ENCODE results near the gene NTRK1. TPM values are rescaled to one million over a fixed set of nuclear protein-coding genes. Genes with fewer than 3 reads are reported as not detected.

Gene NTRK1
- total RNA-seq, 1 experiment from 2014 or later = 0.33 TPM

GRCh38 chr1:156838972-156839371, 21.7 kb upstream of the NTRK1 start:
- intact Hi-C loops (cut with micrococcal nuclease) = loop anchor here (1.0 kb wide), 3 partner anchors 21 to 88 kb away; partner anchors contain the start of gene NTRK1
- Mint-ChIP-seq H3K4me1 (ENCODE audit: insufficient read depth, unreplicated experiment) (no peaks in the 10 kb centered on the region), H3K36me3 (ENCODE audit: insufficient read depth, unreplicated experiment) (no peaks in the 10 kb centered on the region), H3K27ac (ENCODE audit: low read depth, unreplicated experiment) (no peak overlapping the region), H3K4me3 (ENCODE audit: unreplicated experiment) (no peak overlapping the region), H3K27me3 (ENCODE audit: insufficient read depth, unreplicated experiment) (peaks cover 32% of the 10 kb centered on the region), H3K9me3 (ENCODE audit: unreplicated experiment) (no peaks in the 10 kb centered on the region)
- TF ChIP-seq CTCF (IDR thresholded peaks at IDR 0.05; ENCODE audit: unreplicated experiment) = peak; percentile 93
- CTCF ChIA-PET = interaction anchor here (0.6 to 7.5 kb wide), 47 partner anchors 13 to 335 kb away, joined by 3 to 353 read pairs (median 6); partner anchors contain the start of genes INSRR, NTRK1 and SH2D2A
- POLR2A ChIA-PET = interaction anchor here (1.2 to 1.4 kb wide), 2 partner anchors 21 to 89 kb away, joined by 4 to 8 read pairs; partner anchors contain the start of gene INSRR
- peak; percentile 60 for DNase-seq (ENCODE audit: unreplicated experiment)
- BruUV-seq (replicated peaks) = no TSS peak

- ChIA-PET POLR2A (interaction anchor here (1.2 to 1.4 kb wide), 2 partner anchors 20 to 88 kb away, joined by 4 to 8 read pairs; partner anchors contain the start of gene INSRR), CTCF (interaction anchor here (0.6 to 7.5 kb wide), 35 partner anchors 14 to 334 kb away, joined by 3 to 353 read pairs (median 7); partner anchors contain the start of genes INSRR and NTRK1)
- Mint-ChIP-seq H3K4me1 (ENCODE audit: insufficient read depth, unreplicated experiment) (no peaks in the 10 kb centered on the region), H3K36me3 (ENCODE audit: insufficient read depth, unreplicated experiment) (no peaks in the 10 kb centered on the region), H3K27ac (ENCODE audit: low read depth, unreplicated experiment) (no peak overlapping the region), H3K4me3 (ENCODE audit: unreplicated experiment) (no peak overlapping the region), H3K9me3 (ENCODE audit: unreplicated experiment) (no peaks in the 10 kb centered on the region), H3K27me3 (ENCODE audit: insufficient read depth, unreplicated experiment) (peaks cover 31% of the 10 kb centered on the region)
- DNase-seq (ENCODE audit: unreplicated experiment) = no peak
- no peak for TF ChIP-seq CTCF (IDR thresholded peaks at IDR 0.05; ENCODE audit: unreplicated experiment)
- no TSS peak for BruUV-seq (replicated peaks)
- intact Hi-C loops (cut with micrococcal nuclease) = loop anchor here (1.0 kb wide), 3 partner anchors 21 to 88 kb away; partner anchors contain the start of gene NTRK1
Measured at GRCh38 chr1:156839426-156840109, 21.1 kb upstream of the NTRK1 start.

- no TSS peak for BruUV-seq (replicated peaks)
- ChIA-PET POLR2A (no interaction called here), CTCF (interaction anchor here (0.6 to 7.5 kb wide), 10 partner anchors 14 to 335 kb away, joined by 3 to 353 read pairs (median 62); partner anchors contain the start of genes INSRR and NTRK1)
- Mint-ChIP-seq H3K4me3 (ENCODE audit: unreplicated experiment) (no peak overlapping the region), H3K36me3 (ENCODE audit: insufficient read depth, unreplicated experiment) (no peaks in the 10 kb centered on the region), H3K9me3 (ENCODE audit: unreplicated experiment) (no peaks in the 10 kb centered on the region), H3K27me3 (ENCODE audit: insufficient read depth, unreplicated experiment) (peaks cover 23% of the 10 kb centered on the region), H3K4me1 (ENCODE audit: insufficient read depth, unreplicated experiment) (no peaks in the 10 kb centered on the region), H3K27ac (ENCODE audit: low read depth, unreplicated experiment) (no peak overlapping the region)
- intact Hi-C loops (cut with micrococcal nuclease) = no loop called here
- no peak for DNase-seq (ENCODE audit: unreplicated experiment)
- TF ChIP-seq CTCF (IDR thresholded peaks at IDR 0.05; ENCODE audit: unreplicated experiment) = no peak
Measured at GRCh38 chr1:156840186-156840897, 20.3 kb upstream of the NTRK1 start.

DNA sequence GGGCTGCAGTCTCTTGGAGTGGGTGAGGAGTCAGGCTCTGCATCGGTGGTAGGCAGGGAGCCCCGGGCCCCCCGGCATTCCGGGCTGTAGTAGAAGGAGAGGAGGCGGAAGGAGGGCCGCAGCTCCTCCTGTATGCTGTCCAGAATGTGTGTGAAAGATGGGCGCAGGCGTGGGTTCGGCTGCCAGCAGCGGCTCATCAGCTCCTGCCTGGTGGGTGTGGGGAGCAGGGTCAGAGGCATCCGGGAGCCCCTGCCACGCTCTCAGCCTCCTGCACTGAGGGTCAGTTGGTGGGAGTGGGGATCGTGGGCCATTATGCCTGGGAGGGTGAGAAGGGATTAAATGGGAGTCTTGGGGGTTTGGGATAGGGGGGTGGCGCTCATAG, 19.8 kb upstream of the NTRK1 start:
- BruUV-seq (replicated peaks) = no TSS peak
- no peak for DNase-seq (ENCODE audit: unreplicated experiment)
- Mint-ChIP-seq H3K4me1 (ENCODE audit: insufficient read depth, unreplicated experiment) (no peaks in the 10 kb centered on the region), H3K27ac (ENCODE audit: low read depth, unreplicated experiment) (no peak overlapping the region), H3K36me3 (ENCODE audit: insufficient read depth, unreplicated experiment) (no peaks in the 10 kb centered on the region), H3K4me3 (ENCODE audit: unreplicated experiment) (no peak overlapping the region), H3K27me3 (ENCODE audit: insufficient read depth, unreplicated experiment) (peaks cover 18% of the 10 kb centered on the region), H3K9me3 (ENCODE audit: unreplicated experiment) (no peaks in the 10 kb centered on the region)
- POLR2A ChIA-PET = interaction anchor here (1.1 kb wide), 1 partner anchor 34 kb away, joined by 3 read pairs; no protein-coding TSS in a partner anchor
- TF ChIP-seq CTCF (IDR thresholded peaks at IDR 0.05; ENCODE audit: unreplicated experiment) = no peak
- CTCF ChIA-PET = interaction anchor here (0.6 to 7.5 kb wide), 6 partner anchors 15 to 233 kb away, joined by 3 to 353 read pairs (median 142); partner anchors contain the start of genes INSRR and NTRK1
- intact Hi-C loops (cut with micrococcal nuclease) = no loop called here
